PFSK-1 (cell line): ENCODE results near the gene L3MBTL4.

Source experiments
- FOXP2 ChIP-seq: optimal IDR thresholded peaks from 2 replicates; pipeline ENCODE3; 2011; ENCODE audit warnings: borderline replicate concordance, control low read depth, inconsistent platforms; ENCODE audit not compliant: insufficient read depth; ENCODE audit errors: extremely low read length, extremely low read depth
- POLR2AphosphoS5 ChIP-seq: IDR thresholded peaks from 2 replicates; pipeline ENCODE4 v1.6.1; 2012; ENCODE audit warnings: low read depth, mild to moderate bottlenecking, control low read depth, low read length, moderate library complexity
- SIN3A ChIP-seq: IDR thresholded peaks from 2 replicates; pipeline ENCODE4 v1.6.1; 2012; ENCODE audit warnings: mild to moderate bottlenecking, low read length, moderate library complexity, borderline replicate concordance; ENCODE audit not compliant: insufficient read depth
- TAF1 ChIP-seq: IDR thresholded peaks from 2 replicates; pipeline ENCODE4 v1.6.1; 2012; ENCODE audit warnings: low read length, control low read depth, borderline replicate concordance; ENCODE audit not compliant: insufficient read depth
- TF ChIP-seq, protein P1 (sequence below), 2 experiments: IDR thresholded peaks; 2 replicates each; pipeline versions ENCODE4 v1.6.1 to v1.8.0; 2011 to 2012; ENCODE audit warnings: low read depth in 2 of 2, low read length in 2 of 2, control low read depth in 1 of 2, inconsistent platforms in 1 of 2, mild to moderate bottlenecking in 1 of 2, moderate library complexity in 1 of 2; ENCODE audit not compliant: insufficient read depth in 1 of 2

The L3MBTL4 gene

DNA sequence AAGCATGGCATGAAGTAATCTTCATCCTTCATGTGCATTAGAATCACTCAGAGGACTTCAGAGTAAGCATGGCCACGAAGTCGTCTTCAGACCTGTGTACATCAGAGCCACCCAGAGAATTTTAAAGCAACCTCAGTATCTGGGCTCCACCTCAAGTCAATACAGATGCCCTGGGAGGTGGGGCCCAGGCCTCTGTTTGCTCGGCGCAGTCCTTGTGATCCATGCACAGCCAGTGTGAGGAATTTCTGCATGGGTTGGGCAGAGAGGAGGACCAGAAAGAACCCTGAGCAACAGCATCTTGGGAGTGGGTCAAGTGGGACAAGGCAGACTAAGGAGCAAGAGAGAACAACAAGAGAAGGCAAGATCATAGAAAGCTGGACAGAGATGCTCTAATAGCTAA lies 299.0 kb downstream of the L3MBTL4 start:
- TF ChIP-seq TAF1 (no peak), SIN3A (no peak), POLR2AphosphoS5 (no peak)
- TF ChIP-seq, protein P1, sequence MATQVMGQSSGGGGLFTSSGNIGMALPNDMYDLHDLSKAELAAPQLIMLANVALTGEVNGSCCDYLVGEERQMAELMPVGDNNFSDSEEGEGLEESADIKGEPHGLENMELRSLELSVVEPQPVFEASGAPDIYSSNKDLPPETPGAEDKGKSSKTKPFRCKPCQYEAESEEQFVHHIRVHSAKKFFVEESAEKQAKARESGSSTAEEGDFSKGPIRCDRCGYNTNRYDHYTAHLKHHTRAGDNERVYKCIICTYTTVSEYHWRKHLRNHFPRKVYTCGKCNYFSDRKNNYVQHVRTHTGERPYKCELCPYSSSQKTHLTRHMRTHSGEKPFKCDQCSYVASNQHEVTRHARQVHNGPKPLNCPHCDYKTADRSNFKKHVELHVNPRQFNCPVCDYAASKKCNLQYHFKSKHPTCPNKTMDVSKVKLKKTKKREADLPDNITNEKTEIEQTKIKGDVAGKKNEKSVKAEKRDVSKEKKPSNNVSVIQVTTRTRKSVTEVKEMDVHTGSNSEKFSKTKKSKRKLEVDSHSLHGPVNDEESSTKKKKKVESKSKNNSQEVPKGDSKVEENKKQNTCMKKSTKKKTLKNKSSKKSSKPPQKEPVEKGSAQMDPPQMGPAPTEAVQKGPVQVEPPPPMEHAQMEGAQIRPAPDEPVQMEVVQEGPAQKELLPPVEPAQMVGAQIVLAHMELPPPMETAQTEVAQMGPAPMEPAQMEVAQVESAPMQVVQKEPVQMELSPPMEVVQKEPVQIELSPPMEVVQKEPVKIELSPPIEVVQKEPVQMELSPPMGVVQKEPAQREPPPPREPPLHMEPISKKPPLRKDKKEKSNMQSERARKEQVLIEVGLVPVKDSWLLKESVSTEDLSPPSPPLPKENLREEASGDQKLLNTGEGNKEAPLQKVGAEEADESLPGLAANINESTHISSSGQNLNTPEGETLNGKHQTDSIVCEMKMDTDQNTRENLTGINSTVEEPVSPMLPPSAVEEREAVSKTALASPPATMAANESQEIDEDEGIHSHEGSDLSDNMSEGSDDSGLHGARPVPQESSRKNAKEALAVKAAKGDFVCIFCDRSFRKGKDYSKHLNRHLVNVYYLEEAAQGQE (IDR thresholded peaks at IDR 0.05; ENCODE audit: insufficient read depth in 1 of 2, low read depth in 2 of 2, low read length in 2 of 2): no peak

DNA sequence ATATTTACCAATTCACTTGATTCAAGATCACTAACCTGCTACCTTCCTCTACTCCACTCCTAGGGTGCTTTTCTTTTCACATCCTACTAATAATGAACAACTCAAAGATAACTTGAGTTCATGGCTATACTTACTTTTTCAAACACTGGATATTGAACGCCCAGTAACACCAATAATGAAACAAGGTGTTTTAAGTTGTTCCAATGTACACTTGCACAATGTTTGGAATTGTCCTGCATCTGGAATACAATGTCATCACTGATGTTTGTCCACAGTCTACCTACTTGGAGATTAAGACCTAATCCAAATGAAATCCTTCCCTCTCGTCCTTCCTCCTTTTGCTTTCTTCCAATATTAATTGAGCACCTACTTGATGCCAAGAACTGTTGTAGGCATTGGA lies 301.1 kb downstream of the L3MBTL4 start:
- TF ChIP-seq POLR2AphosphoS5: no peak
- no peak for TF ChIP-seq FOXP2
- TF ChIP-seq TAF1: no peak
- TF ChIP-seq, protein P1 (IDR thresholded peaks at IDR 0.05; ENCODE audit: insufficient read depth in 1 of 2, low read depth in 2 of 2, low read length in 2 of 2): no peak
- no peak for TF ChIP-seq SIN3A

DNA sequence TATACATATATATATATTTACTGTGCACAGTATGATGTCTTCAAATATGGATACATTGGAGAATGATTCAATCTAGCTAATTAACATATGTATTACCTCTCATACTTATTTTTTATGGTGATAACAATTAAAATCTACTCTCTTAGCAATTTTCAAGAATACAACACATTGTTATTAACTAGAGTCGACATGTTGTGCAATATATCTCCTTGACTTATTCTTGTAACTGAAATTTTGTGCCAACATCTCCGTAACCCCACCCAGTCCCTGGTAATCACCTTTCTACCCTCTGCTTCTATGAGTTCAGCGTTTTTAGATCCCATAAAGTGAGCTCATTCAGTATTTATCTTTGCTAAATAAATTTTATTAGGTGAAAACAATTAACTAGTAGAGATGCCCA lies 303.0 kb downstream of the L3MBTL4 start:
- TF ChIP-seq POLR2AphosphoS5 (no peak), TAF1 (no peak), SIN3A (no peak), FOXP2 (no peak)
- TF ChIP-seq, protein P1 (IDR thresholded peaks at IDR 0.05; ENCODE audit: insufficient read depth in 1 of 2, low read depth in 2 of 2, low read length in 2 of 2): no peak

DNA sequence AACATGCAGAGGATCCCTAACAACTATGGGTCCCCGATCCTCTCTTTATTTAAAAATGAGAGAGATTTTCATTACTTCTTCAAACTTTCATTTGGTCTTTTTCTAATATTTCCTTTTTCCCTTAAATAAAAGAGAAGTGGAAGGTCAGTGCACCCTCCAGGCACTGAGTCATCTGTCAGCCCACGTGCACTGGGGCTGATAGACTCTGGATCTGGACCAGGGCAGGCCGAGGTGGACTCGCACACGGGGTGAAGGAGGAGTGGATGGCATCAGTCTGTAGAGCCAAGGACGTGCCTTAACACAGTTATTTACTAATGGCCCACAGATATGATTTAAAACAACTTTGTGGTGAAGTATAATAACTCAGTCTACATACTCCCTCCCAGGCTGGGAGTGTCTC lies 305.0 kb downstream of the L3MBTL4 start:
- TF ChIP-seq SIN3A (no peak), TAF1 (no peak), POLR2AphosphoS5 (no peak), FOXP2 (no peak)
- TF ChIP-seq, protein P1 (IDR thresholded peaks at IDR 0.05; ENCODE audit: insufficient read depth in 1 of 2, low read depth in 2 of 2, low read length in 2 of 2): no peak

DNA sequence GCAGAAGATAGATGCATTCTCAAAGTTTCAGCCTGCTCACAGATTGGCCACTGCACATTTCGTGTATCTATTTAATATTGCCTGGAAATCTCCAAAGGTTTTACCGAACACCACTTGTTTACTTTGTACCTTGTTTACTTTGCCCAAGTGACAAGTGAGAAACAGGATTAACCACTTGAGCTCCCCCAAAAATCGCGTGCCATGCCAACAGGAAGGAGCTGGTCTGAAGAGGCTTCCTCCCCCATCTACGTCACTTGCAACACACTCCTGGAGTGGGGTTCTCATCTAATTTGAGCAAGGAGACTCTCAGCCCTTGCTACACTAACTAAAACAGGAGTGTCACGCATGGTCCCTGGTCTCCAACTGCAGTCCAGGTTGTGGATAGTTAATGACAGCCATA lies 306.9 kb downstream of the L3MBTL4 start:
- TF ChIP-seq, protein P1 (IDR thresholded peaks at IDR 0.05; ENCODE audit: insufficient read depth in 1 of 2, low read depth in 2 of 2, low read length in 2 of 2): no peak
- TF ChIP-seq FOXP2 (no peak), SIN3A (no peak), POLR2AphosphoS5 (no peak), TAF1 (no peak)
